ENCODE data around the gene HUNK. TPM values are rescaled to one million over a fixed set of nuclear protein-coding genes. Genes with fewer than 3 reads are reported as not detected.

Gene HUNK
- total RNA-seq (2021; fragmentation: NEBNext Ultra II Directional; extraction: Animal tissue kit (Norgen Biotek cat#: 25700)): 10.2 and 16.7 TPM in 2 replicates
- 1.9 and 2.6 TPM in 2 replicates for polyA plus RNA-seq (2011; rRNA removed)
- 3.1 TPM for polyA plus RNA-seq (2011; cell fraction: cytosol; rRNA removed)
- 3.9 TPM for polyA plus RNA-seq (2011; cell fraction: nucleus; rRNA removed)
- polyA plus RNA-seq (2012, experiment 1 of 2): 3.4 to 5.2 TPM (median 4.6 TPM) in 4 replicates
- 1.9 TPM for polyA plus RNA-seq (2012, experiment 2 of 2)
- 3.2 TPM for polyA plus RNA-seq (2013, experiment 1 of 2)
- polyA plus RNA-seq (2013, experiment 2 of 2): 3.0 TPM
- 4.3 and 6.1 TPM in 2 replicates for polyA minus RNA-seq (2011; rRNA and poly(A)+ RNA removed)
- 3.5 TPM for polyA minus RNA-seq (2011; cell fraction: cytosol; rRNA and poly(A)+ RNA removed)
- polyA minus RNA-seq (2011; cell fraction: nucleus; rRNA and poly(A)+ RNA removed): 3.7 TPM
- long read RNA-seq, experiment 1, partial matches to known transcripts: 2 of 6 reads
- long read RNA-seq, experiment 1, other reads (novel, unspliced or antisense): 4 of 6 reads
- long read RNA-seq, experiment 2, partial matches to known transcripts: 0 of 3 reads
- long read RNA-seq, experiment 2, other reads (novel, unspliced or antisense): 3 of 3 reads

DNA sequence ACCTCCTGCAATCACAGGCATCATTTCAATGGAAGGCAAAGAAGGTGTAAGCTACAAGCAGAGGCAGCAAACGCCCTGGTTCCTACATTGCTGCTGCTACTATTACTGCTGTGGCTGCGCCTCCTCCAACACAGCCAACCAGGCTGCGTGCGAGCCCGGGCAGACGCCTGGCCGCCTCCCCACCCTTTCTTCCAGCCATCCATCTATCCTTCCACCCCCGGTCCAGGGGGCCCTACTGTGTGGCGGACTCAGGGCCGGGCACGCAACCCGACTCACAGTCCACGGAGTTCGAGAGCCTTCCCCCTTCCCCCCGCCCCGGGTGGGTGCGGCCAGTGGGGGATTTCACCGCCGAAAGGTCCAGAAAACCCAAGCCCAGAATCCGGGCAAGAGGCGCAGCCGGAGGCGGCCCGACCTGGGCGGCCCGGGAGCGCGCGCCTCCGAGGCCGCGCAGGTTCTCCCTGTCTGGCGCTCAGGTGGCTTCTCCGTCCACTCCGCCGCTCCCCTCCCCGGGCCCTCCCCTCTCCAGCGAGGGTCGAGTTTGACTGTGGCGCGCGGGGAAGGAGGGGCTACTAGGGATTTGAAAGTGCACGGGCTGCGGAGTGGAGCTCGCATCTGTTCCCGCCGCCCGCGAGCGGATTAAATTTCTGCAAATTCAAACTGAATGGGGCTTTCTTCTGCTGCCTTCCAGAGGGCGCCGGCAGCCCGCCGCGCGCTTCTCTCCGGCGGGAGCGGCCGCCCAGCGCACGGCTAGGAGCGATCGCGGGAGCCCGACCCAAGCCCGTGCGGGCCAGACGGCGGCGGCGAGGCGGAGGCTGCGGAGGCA is at the start of gene HUNK:
HUNK (plus strand) TSS at position 569 of the 823 bp plus-strand sequence. CDS start 655 bp downstream, outside the sequence.
- Histone ChIP-seq H2BK15ac (ENCODE audit: low read length) (no peak within 1 kb of the TSS), H2BK120ac (replicated peaks; ENCODE audit: low read depth, low read length) (no peak within 1 kb of the TSS), H4K8ac (ENCODE audit: extremely low read depth, insufficient read depth, low read length) (peak within 1 kb of the TSS; percentile 90), H4K20me1 (replicated peaks in 1 of 2; ENCODE audit: control insufficient read depth in 1 of 2, insufficient read depth in 2 of 2, low read length in 2 of 2) (no peaks in the 10 kb centered on the region), H3K14ac (ENCODE audit: insufficient read length) (peak within 1 kb of the TSS; percentile 46), H2AK5ac (ENCODE audit: low read depth, low read length) (0 out of 2 replicates have a peak within 1 kb of the TSS, but pooled peaks have one; percentile 10), H3K79me2 (ENCODE audit: control insufficient read depth in 1 of 2, insufficient read depth in 2 of 2, low read length in 2 of 2) (peaks cover 0 to 14% of the 10 kb centered on the region in 2 experiments; a peak in 2 of 4 replicates), H3K9ac (replicated peaks in 1 of 4; ENCODE audit: extremely low read depth in 1 of 4, low read depth in 3 of 4, low read length in 3 of 4) (peak within 1 kb of the TSS; percentile 34 to 70 (median 46)), H3K56ac (replicated peaks; ENCODE audit: insufficient read length, low read depth, low read length) (no peak within 1 kb of the TSS), H3K4me2 (ENCODE audit: insufficient read depth in 1 of 2, low read depth in 2 of 2, low read length in 2 of 2) (peak within 1 kb of the TSS; percentile 87 to 97), H2BK5ac (ENCODE audit: low read depth, low read length) (peak within 1 kb of the TSS; percentile 78; the same call in 1 of the 2 replicates), H3K18ac (ENCODE audit: extremely low read depth, low read length) (peak within 1 kb of the TSS; percentile 87), H2AFZ (ENCODE audit: low read length) (peak within 1 kb of the TSS; percentile 80), H3K9me3 (ENCODE audit: insufficient read depth in 2 of 2, low read depth in 1 of 2, low read length in 1 of 2) (no peaks in the 10 kb centered on the region), H3K27me3 (replicated peaks in 1 of 4; ENCODE audit: control insufficient read depth in 3 of 4, extremely low read depth in 1 of 4, insufficient read depth in 3 of 4, low read length in 3 of 4) (peaks cover 0 to 9% (median 7%) of the 10 kb centered on the region in 4 experiments; a peak in 4 of 7 replicates), H3K4ac (replicated peaks; ENCODE audit: insufficient read length, low read depth, low read length) (no peak within 1 kb of the TSS), H3K4me1 (replicated peaks in 1 of 4; ENCODE audit: control insufficient read depth in 3 of 4, insufficient read depth in 4 of 4, low read length in 3 of 4) (peaks cover 4 to 17% (median 7%) of the 10 kb centered on the region in 4 experiments), H3K36me3 (ENCODE audit: control insufficient read depth in 2 of 4, insufficient read depth in 4 of 4, low read length in 3 of 4) (no peaks in the 10 kb centered on the region), H2BK12ac (ENCODE audit: low read depth, low read length) (peak within 1 kb of the TSS; percentile 87), H3K23ac (ENCODE audit: insufficient read length) (no peak within 1 kb of the TSS), H3K23me2 (ENCODE audit: low read depth, low read length) (peaks cover 21% of the 10 kb centered on the region; the same call in 1 of the 2 replicates), H4K91ac (replicated peaks; ENCODE audit: insufficient read length, low read length) (peak within 1 kb of the TSS; percentile 68), H3K4me3 (ENCODE audit: extremely low read depth in 1 of 4, insufficient read depth in 2 of 4, low read depth in 3 of 4, low read length in 4 of 4) (peak within 1 kb of the TSS; percentile 58 to 86 (median 68)), H4K5ac (ENCODE audit: insufficient read length, low read depth, low read length) (peak within 1 kb of the TSS; percentile 47), H3K27ac (ENCODE audit: low read depth, low read length) (no peak within 1 kb of the TSS), H3K79me1 (ENCODE audit: low read depth, low read length) (peaks cover 3% of the 10 kb centered on the region; the same call in 1 of the 2 replicates), H2BK20ac (ENCODE audit: low read length) (no peak within 1 kb of the TSS)
- ChIA-PET CTCF (ENCODE audit: partially characterized antibody) (interaction anchor here (0.6 to 6.1 kb wide), 8 partner anchors 10 to 381 kb away, joined by 3 to 42 read pairs (median 4); no protein-coding TSS in a partner anchor), POLR2A (ENCODE audit: partially characterized antibody) (interaction anchor here (0.7 to 2.7 kb wide), 7 partner anchors 20 to 385 kb away, joined by 3 to 5 read pairs (median 3); partner anchors contain the start of gene SCAF4)
- no peak for DNase-seq (ENCODE audit: low read depth in 1 of 2, low spot score in 2 of 2)
- 4% methylated on average over 48 of the region's 74 CpGs; no CpG with 5 or more reads in 1 of the 2 experiments for WGBS, 2 experiments (ENCODE audit: extremely low coverage in 1 of 2, insufficient coverage in 1 of 2, insufficient read length in 1 of 2, insufficient replicate concordance in 2 of 2, low coverage in 1 of 2, low lambda C conversion rate in 2 of 2, missing lambda C conversion rate in 1 of 2)
- peak; percentile 13 for FAIRE-seq
- peak; percentile 27; the same call in 1 of the 2 replicates for TF ChIP-seq TBP (IDR thresholded peaks at IDR 0.05; ENCODE audit: low read depth, low read length)
- no peak for TF ChIP-seq EGR1 (IDR thresholded peaks at IDR 0.05; ENCODE audit: borderline replicate concordance, low read depth, low read length)
- no peak for TF ChIP-seq GABPA (IDR thresholded peaks at IDR 0.05; ENCODE audit: borderline replicate concordance, insufficient read depth, low read length)
- TF ChIP-seq POLR2AphosphoS5 (IDR thresholded peaks at IDR 0.05; ENCODE audit: low read depth, low read length): peak; percentile 60; the same call in 1 of the 2 replicates
- no peak for TF ChIP-seq SRF (IDR thresholded peaks at IDR 0.05; ENCODE audit: low read depth, low read length)
- TF ChIP-seq NRF1 (IDR thresholded peaks at IDR 0.05; ENCODE audit: low read depth, low read length): no peak
